ENCODE data around the gene KIF13A.
"Not testable (repeated sequence)": the region's sequence is repeated elsewhere in the genome, so short reads cannot be mapped to it uniquely, and the experiment has no call there.

Gene KIF13A

DNA sequence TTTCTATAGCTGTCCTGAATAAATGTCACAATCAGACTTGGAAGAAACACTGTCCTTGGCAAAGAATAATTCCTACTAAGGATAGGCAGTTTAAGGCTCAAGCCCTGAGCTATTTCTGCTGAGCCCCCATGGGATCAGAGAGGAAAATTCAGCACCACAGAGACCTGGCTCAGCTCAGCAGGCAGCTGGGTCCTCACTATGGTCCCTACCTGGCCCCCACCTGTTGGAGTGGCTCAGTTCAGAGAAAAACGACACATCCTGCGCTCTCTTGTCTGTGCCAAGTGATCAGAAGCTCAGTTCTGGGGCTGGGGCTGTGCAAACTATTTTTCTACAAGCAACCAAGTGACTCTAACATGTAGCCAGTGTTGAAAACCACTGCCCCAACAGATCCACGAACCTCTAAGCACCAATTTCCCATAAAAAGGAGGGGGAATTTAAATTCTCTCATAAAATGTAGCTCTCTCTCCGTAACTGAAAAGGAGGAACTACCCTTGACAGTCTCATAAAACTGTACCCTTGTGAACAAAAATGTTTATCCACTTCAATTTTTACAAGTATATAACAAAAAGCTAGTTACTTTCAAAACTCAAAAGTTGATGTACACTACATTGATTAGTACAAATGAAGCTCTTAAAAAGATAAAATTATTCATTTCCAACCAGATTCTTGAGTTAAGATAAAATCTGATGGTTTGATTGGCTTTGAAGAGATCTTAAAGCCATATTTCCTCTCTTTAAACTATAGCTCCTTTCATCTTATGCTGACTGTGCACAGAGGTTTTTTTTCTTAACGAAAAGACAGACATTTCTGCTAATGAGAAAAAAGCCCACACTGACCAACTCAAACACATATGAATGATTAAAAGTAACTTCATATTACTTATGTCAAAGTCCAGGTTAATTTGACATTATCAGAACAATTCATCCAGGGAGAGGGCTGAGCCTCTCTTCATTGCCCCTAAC lies 52.0 kb downstream of the KIF13A start:
- Mint-ChIP-seq H3K27me3 (peaks cover 14% of the 10 kb centered on the region), H3K36me3 (no peaks in the 10 kb centered on the region), H3K4me3 (no peak overlapping the region), H3K4me1 (no peaks in the 10 kb centered on the region), H3K9me3 (no peaks in the 10 kb centered on the region), H3K27ac (no peak overlapping the region)

DNA sequence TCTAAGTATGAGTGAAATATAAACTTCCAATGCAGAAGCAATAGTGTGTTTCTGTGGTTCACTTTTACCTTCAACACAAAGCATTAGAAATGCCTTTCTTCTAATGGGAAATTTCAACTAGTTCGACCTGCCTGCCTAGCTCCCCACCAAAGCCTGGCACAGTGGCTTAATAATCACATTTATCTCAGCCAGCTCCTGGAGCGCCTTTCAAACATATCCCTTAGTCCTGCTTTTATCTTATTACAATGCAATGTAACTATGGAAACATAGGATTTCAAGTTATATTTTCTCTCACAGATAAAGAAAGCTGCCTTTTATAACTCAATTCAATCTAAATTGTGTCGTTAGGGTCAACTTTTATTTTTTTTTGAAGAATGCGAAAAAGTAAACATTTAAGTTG lies 53.7 kb downstream of the KIF13A start:
- peaks cover 7% of the 10 kb centered on the region for H3K27me3 Mint-ChIP-seq
- no peak overlapping the region for H3K4me3 Mint-ChIP-seq
- H3K4me1 Mint-ChIP-seq = no peaks in the 10 kb centered on the region
- no peaks in the 10 kb centered on the region for H3K9me3 Mint-ChIP-seq
- H3K36me3 Mint-ChIP-seq = no peaks in the 10 kb centered on the region
- no peak overlapping the region for H3K27ac Mint-ChIP-seq

DNA sequence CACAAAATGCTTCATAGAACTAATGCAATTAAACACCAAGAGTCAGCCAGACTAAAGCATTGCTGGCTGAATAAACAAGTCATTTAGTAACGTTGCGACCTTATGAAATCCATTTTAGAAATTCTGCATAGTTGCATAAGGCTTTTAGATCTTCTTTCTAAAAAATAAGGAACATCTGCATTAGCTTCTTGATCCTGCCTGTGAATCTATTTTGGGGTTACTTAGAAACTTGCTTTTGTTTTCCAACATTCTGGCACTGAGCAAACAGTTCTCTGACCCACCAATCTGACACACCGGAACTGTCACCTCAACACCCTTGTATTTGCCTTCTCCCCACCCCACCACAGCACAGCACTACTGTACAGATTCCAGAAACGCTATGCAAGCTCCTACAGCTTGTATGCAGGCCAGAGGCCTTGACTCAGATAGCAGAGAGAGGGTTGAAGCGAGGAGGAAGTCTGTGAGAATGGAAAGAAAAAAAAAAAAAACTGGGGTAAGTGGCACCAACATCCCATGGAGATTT lies 55.0 kb downstream of the KIF13A start:
- Mint-ChIP-seq H3K4me3 (no peak overlapping the region), H3K9me3 (no peaks in the 10 kb centered on the region), H3K27me3 (peaks cover 8% of the 10 kb centered on the region)

DNA sequence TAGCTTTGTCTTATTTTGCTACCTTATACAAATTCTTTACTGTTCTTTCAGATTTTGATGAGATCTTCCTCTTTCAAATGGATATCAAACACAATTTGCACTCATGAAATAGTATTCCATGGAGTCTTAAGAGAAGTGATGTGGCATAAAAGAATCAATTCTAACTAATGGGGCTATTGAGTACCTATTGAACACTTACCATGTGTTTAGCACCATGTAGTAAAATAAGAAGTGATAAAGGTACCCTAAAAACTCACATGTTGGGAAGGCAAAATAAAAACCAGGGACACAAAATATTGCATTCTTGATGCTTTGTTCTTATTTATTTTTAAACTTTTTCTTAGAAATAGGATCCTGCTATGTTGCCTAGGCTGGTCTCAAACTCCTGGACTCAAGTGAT lies 56.2 kb downstream of the KIF13A start:
- H3K9me3 Mint-ChIP-seq = no peaks in the 10 kb centered on the region
- H3K27me3 Mint-ChIP-seq = peaks cover 7% of the 10 kb centered on the region
- H3K4me1 Mint-ChIP-seq = no peaks in the 10 kb centered on the region
- H3K4me3 Mint-ChIP-seq = no peak overlapping the region
- H3K27ac Mint-ChIP-seq = no peak overlapping the region
- no peaks in the 10 kb centered on the region for H3K36me3 Mint-ChIP-seq

More for the DNA sequence above, 55.0 kb downstream of the KIF13A start:
- Mint-ChIP-seq H3K27ac (no peak overlapping the region), H3K36me3 (no peaks in the 10 kb centered on the region), H3K4me1 (no peaks in the 10 kb centered on the region)

DNA sequence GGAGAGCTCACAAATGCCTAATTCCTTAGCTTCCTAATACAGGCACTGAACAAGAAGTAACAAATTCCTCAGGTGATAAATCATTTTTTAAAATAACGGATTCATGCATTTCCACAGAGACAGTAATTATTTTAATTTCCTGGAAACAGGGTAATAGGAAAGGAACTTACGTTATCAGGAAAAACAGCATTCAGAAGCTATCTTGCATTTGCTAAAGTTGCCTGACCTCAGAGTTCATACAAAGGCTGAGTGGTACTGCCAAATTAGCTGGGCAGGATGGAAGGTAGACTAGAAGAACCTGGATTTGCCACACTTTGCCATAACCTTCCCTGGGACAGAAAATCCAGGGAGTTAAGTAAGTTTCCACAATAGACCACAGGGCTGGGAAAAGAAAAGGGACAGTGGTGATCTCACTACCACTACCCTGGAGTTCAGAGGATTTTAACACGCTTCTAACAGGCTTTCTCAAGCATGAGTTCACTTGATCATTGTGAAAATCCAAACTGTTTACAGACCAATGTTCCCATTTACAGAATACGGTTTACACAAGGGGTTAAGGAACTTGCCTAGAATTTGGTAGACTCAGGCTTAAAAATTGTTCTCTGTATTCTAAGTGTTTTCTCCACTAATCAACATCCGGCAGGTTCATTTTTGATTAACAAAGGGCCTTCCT lies 57.0 kb downstream of the KIF13A start:
- Mint-ChIP-seq H3K9me3 (no peaks in the 10 kb centered on the region), H3K4me1 (no peaks in the 10 kb centered on the region), H3K27me3 (peaks cover 7% of the 10 kb centered on the region), H3K27ac (no peak overlapping the region), H3K4me3 (no peak overlapping the region), H3K36me3 (no peaks in the 10 kb centered on the region)

DNA sequence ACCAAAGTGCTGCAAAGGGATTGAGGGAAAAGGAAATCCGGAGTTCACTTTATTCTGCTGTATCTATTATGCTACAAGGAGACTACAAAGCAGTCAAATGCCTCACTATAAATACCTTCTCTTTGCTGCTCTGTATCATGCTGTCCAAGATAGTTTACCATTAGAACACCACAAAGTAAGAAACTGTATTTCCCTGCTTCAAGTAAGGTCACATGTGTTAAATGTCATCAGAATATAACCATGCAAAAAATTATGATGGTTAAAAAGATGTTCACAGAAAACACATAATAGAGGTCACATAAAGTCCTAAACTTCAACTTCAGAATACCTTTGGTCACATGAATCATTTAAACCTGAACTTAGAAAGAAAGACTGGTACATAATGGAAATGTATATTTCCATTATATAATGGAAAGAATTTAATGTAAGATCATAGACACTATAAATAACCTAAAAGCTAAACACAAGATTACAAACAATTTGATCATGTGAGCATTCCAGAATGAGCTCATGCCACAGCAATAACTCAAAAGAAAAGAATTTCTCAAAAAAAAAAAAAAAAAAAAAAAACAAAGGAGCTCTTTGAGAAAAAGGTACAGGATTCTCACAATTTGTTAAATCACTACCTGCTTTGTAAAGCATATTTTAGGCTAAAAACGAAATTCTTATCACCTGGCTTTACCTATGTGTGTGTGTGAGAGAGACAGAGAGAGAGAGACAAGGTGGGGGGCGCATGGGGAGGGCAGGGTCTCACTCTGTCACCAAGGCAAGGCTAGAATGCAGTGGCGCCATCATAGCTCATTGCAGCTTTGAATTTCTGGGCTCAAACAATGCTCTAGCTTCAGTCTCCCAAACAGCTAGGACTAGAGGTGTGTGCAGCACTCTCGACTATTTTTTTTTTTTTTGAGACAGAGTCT lies 58.7 kb downstream of the KIF13A start:
- no peak overlapping the region for H3K4me3 Mint-ChIP-seq
- no peak overlapping the region for H3K27ac Mint-ChIP-seq
- no peaks in the 10 kb centered on the region for H3K9me3 Mint-ChIP-seq
- no peaks in the 10 kb centered on the region for H3K36me3 Mint-ChIP-seq
- no peaks in the 10 kb centered on the region for H3K4me1 Mint-ChIP-seq
- peaks cover 6% of the 10 kb centered on the region for H3K27me3 Mint-ChIP-seq

DNA sequence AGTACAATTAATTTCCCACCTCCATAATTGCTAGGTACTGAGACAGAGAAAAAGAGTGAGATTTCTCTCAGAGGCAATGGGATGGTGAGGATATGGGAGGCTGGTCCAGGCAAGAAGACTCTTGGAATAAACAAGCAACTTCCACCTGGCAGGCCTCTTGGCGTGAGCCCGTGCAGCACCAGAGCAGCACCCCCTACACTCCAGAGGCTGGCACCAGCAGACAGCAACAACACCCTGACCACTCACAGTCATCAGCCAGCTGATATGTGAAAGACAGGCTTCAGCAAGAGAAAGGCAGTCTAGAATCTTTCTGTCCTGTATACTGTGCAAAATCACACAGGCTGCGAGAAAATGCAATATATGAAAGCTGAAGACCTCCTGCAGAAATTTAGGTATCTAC lies 59.7 kb downstream of the KIF13A start:
- Mint-ChIP-seq H3K36me3 (no peaks in the 10 kb centered on the region), H3K27ac (no peak overlapping the region), H3K4me3 (no peak overlapping the region), H3K27me3 (peaks cover 11% of the 10 kb centered on the region), H3K4me1 (no peaks in the 10 kb centered on the region), H3K9me3 (no peaks in the 10 kb centered on the region)

DNA sequence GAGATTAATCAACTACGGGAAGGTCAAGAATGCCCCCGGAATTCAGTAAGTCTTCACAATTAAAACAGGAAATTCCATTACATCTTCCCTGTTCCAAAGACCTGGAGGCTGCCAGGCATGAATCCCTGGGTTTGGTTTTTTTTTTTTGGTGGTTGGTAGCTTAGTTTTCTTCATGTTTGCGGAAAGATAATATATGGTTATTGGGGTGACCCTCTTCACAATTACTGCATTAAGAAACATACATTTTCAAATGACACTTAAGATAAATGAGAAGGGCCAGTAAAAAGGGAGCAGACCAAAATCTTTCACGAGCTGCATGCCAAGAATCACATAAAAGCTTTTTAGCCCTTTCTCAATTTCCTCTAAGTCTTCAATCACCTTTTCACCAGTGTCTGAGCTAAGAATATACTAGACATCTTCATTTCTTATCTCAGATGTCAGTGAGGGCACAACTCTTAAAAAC lies 64.0 kb downstream of the KIF13A start:
- Mint-ChIP-seq H3K36me3 (no peaks in the 10 kb centered on the region), H3K27ac (no peak overlapping the region), H3K4me1 (no peaks in the 10 kb centered on the region), H3K4me3 (no peak overlapping the region), H3K27me3 (peaks cover 9% of the 10 kb centered on the region), H3K9me3 (no peaks in the 10 kb centered on the region)

DNA sequence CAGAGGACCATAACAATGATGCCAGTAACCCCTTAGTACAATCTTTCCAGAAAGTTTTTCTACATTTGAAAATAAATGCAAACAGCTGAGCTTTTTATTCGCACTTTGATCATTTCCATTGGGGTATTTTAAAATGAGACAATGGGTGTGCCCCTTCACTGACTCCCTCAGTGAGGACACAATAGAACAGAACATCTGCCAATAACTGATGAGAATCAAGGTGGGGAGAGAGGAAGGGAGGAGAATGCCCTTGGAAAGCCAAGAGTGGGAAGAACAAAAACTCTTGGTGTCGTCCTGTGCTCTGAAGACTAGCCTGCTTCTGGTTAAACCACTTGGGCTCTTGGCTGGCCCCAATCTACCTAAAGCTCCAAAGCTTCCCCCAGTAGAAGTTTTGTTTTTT lies 66.0 kb downstream of the KIF13A start:
- Mint-ChIP-seq H3K36me3 (no peaks in the 10 kb centered on the region), H3K9me3 (no peaks in the 10 kb centered on the region)

DNA sequence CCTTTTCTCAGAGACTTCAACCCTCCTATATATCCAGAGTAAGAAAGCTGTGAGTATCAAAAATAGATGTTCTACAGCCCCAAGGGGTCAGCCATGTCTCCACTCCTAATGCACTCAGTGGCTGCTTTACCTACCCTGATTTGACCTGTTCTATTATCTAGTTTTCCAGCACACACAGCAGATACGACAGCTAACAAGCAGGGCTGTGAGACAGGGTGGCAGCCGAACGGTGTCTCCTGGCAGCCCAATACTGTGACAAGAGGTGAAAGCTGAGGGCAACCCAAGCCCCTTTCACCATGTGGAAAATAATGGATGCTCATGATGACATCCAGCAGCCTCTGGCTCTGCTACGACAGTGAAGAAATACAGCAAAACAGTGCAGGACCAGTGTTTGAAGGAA lies 67.9 kb downstream of the KIF13A start:
- Mint-ChIP-seq H3K27ac (no peak overlapping the region), H3K4me3 (no peak overlapping the region), H3K27me3 (peaks cover 5% of the 10 kb centered on the region), H3K36me3 (no peaks in the 10 kb centered on the region), H3K9me3 (no peaks in the 10 kb centered on the region), H3K4me1 (no peaks in the 10 kb centered on the region)

More for the DNA sequence above, 66.0 kb downstream of the KIF13A start:
- no peak overlapping the region for H3K4me3 Mint-ChIP-seq
- no peak overlapping the region for H3K27ac Mint-ChIP-seq
- peaks cover 5% of the 10 kb centered on the region for H3K27me3 Mint-ChIP-seq
- H3K4me1 Mint-ChIP-seq = no peaks in the 10 kb centered on the region

DNA sequence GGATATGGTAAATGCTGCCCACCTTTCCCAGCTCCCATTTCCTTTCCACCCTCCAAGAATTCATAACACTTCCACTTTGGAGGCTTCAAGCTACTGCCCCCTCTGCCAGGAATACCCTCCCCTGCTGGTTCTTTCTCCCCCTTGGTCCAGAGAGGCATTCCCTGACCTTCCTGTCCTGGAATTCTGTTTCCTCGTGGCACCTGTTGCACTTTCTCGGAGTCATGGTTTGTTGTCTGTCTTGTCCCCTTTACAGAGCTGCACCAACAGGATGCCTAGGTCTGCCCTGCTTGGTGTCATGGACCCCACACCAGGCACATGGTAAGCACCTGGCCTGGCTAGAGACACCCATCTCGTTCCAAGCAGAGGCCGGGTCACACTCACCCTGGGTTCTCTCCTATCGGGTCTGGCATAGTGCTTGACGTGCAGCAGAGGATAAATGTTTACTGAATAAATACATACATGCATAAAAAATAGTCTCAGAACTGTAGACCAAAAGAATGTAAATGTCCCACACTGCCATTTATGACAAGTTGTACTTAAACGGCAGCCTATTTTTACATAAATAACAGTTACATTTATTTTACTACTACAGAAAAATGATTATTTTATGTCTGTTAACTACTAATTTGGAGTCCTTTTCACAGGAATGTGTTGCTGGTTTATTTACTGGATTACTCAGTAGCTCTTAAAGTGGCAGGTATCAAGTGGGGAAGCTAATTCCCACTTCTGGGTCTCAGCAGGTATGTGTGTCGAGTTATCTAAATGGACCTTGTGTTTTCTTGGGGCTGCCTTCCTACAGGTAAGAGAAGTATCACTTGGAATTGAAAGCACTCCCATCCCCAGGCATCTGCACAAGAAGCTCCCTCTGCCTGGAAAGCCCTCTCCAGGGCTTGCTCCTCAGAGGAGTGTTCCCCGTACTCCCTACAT lies 69.3 kb downstream of the KIF13A start:
- Mint-ChIP-seq H3K4me3 (no peak overlapping the region), H3K36me3 (no peaks in the 10 kb centered on the region), H3K4me1 (no peaks in the 10 kb centered on the region), H3K27me3 (peaks cover 3% of the 10 kb centered on the region), H3K27ac (no peak overlapping the region), H3K9me3 (no peaks in the 10 kb centered on the region)

DNA sequence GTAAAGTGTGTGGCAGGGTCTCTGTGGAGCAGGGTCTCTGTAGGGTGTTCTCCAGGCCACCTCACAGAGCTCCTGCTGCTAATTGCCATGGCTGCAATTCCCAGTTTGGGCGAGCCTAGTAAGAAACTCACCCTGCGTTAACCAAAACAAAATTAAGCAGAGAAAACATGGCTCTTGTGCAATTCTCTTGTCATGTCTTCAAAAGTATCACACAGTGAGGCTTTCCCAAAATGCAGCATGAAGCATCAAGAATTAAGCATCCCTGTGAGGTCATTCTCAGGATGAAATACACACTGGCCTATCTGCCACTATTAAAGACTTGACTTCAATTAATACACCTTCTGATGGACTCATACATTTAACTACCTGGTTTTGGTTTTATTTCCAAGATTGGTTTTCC lies 72.8 kb downstream of the KIF13A start:
- Mint-ChIP-seq H3K4me3 (no peak overlapping the region), H3K27me3 (peaks cover 3% of the 10 kb centered on the region), H3K4me1 (no peaks in the 10 kb centered on the region), H3K27ac (no peak overlapping the region), H3K9me3 (no peaks in the 10 kb centered on the region), H3K36me3 (no peaks in the 10 kb centered on the region)

DNA sequence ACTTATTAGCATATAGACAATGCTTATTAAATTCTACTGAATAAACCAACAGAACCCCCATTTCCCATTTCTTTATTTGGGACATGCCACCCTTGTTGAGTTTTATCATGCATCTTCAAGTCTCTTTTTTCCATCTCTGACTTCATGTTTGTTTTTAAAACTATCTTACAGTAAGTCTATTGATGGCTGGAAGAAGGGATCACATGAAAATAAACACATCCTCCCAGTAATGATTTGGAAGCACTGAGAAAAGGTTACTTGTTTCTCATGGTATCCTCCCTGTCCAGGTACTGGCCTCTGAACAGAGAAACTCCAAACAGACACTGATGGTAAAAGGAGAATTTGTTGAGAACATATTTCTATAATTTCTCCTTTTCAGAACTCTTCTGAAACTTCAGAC lies 74.9 kb downstream of the KIF13A start:
- Mint-ChIP-seq H3K4me1 (no peaks in the 10 kb centered on the region), H3K4me3 (no peak overlapping the region), H3K36me3 (no peaks in the 10 kb centered on the region), H3K9me3 (no peaks in the 10 kb centered on the region), H3K27me3 (peaks cover 11% of the 10 kb centered on the region), H3K27ac (no peak overlapping the region)

DNA sequence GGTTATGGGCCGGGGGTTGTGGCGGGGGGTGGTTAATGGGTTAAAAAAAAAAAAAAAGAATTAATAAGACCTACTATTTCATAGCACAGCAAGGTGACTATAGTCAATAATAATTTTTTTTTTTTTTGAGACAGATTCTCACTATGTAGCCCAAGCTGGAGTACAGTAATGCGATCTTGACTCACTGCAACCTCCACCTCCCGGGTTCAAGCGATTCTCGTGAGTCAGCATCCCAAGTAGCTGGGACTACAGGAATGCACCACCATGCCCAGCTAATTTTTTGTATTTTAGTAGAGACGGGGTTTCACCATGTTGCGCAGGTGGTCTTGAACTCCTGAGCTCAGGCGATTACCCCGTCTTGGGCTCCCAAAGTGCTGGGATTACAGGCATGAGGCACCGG lies 75.8 kb downstream of the KIF13A start:
- not testable (repeated sequence) for H3K9me3 Mint-ChIP-seq, H3K4me1 Mint-ChIP-seq, H3K4me3 Mint-ChIP-seq, H3K27ac Mint-ChIP-seq, H3K36me3 Mint-ChIP-seq
- H3K27me3 Mint-ChIP-seq = peaks cover 15% of the 10 kb centered on the region
